Astrocyte of the cerebellum (primary cell): Measurements from ENCODE around the gene MREG.

Experiments
- DNase-seq: peaks from one replicate; pipeline ENCODE4 v3.0.0-alpha.2; 2011; ENCODE audit warnings: low read depth
- H3K4me3 ChIP-seq: 2 replicates; pipeline ENCODE4 v1.5.1; 2011; ENCODE audit warnings: mild to moderate bottlenecking, low read depth, low read length, moderate library complexity
- CTCF ChIP-seq: IDR thresholded peaks from 2 replicates; pipeline ENCODE4 v1.5.1; 2012; ENCODE audit warnings: low read length, low read depth, moderate library complexity, mild to moderate bottlenecking; ENCODE audit errors: missing control alignments
- in situ Hi-C: cut with HindIII; loops from 2 replicates; pipeline ENCODE4 v1.10.0; 2017; ENCODE audit warnings: low sequenced_read_pairs

Gene MREG

GRCh38 chr2:216051350-216051749 lies 38.0 kb upstream of the MREG start:
- in situ Hi-C loops = no loop called here

GRCh38 chr2:216049452-216049851 lies 36.1 kb upstream of the MREG start:
- in situ Hi-C loops = no loop called here
- TF ChIP-seq CTCF = no peak

More at GRCh38 chr2:216051350-216051749, 38.0 kb upstream of the MREG start:
- H3K4me3 ChIP-seq = no peak overlapping the region
- TF ChIP-seq CTCF = no peak
- DNase-seq = no peak

DNA sequence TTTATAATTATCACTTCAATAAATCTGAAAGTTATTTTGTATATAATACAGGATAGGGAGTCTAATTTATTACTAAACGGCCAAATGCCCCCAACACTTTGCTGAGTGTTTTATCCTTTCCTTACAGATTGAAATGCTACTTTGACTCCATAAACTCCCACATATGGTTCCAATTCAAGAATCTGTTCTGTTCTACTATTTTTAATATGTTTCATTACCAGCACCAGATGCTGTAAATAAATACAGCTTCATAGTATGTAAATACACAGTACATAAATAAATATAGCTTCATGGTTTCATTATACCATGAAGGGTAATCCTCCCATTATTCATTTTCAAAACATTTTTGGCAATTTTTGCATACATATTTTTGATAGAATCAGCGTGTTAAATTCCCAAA lies 34.0 kb upstream of the MREG start:
- no peak for DNase-seq
- TF ChIP-seq CTCF = no peak
- in situ Hi-C loops = no loop called here
- no peak overlapping the region for H3K4me3 ChIP-seq

More at GRCh38 chr2:216049452-216049851, 36.1 kb upstream of the MREG start:
- no peak overlapping the region for H3K4me3 ChIP-seq
- DNase-seq = no peak

DNA sequence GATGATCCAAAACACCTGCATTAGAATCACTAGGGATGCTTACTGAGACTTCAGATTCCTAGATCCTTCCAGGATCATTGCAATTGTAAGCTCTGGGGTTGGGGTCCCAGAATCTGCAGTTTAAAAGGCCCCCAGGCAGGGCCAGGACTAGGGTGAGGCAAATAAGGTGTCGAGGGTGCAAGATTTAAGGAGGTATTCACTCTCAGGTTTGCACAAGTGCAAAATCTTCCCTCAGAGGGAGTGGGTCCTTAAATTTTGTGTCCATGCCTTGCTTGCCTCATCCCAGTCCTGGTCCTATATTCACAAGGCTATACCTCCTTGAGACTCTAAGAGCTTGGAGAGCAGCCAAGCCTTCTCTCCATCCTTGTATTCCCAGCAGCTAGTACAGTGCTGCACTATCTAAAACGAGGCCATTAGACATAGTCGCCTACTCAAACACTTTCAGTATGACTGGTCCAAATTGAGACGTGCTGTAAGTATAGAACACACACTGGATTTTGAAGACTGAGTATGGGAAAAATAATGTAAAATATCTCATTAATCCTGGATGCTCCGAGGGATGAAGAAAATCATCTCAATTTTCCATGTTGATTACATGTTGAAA lies 31.6 kb upstream of the MREG start:
- in situ Hi-C loops = no loop called here
- no peak for TF ChIP-seq CTCF
- DNase-seq = no peak

DNA sequence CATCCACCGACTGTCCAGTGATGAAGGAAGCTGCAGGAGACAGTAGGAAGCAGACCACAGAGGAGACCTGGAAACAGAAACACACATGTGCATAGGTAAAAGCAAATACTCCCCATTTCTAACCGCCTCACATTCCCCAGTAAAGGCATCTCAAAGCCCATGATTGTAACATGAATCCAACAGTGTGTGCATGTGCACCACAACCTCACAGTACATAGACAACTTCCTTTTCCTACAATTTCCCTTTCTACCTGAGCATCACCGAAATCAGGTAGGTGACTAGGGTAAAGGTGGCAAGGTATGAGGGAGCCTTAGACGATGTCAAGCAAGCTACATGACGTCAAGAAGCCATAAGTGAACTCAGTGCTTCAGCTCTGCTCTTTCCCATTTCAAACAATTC lies 30.6 kb upstream of the MREG start:
- in situ Hi-C loops = no loop called here
- no peak for TF ChIP-seq CTCF
- no peak for DNase-seq
- H3K4me3 ChIP-seq = no peak overlapping the region

More for the DNA sequence above, 31.6 kb upstream of the MREG start:
- H3K4me3 ChIP-seq = no peak overlapping the region

DNA sequence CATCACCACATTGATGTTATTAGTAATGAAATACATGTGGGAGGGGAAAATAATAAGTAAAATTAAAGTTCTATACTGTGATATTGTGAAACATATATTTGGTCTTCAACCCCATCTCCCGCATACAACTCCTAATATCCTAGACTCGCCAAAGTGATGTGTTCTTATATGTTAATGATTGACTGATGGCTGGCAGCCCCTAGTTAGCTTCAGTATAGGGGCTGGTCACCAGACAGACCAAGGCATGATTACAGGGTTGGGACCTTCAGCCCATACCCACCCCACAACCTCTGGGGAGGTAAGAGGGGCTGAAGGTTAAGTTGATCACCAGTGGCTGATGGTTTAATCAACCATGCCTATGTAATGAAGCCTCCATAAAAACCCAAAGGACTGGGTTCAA lies 28.1 kb upstream of the MREG start:
- no peak for TF ChIP-seq CTCF
- no peak overlapping the region for H3K4me3 ChIP-seq
- no peak for DNase-seq
- in situ Hi-C loops = no loop called here
